Fibroblast of skin of back (primary cell): ENCODE measurements around the gene SLC29A4.
"Not testable (repeated sequence)": the region's sequence is repeated elsewhere in the genome, so short reads cannot be mapped to it uniquely, and the experiment has no call there.

Experiments used
- DNase-seq: peaks from one replicate; pipeline ENCODE4 v3.0.0-alpha.2; 2013

The SLC29A4 gene

DNA sequence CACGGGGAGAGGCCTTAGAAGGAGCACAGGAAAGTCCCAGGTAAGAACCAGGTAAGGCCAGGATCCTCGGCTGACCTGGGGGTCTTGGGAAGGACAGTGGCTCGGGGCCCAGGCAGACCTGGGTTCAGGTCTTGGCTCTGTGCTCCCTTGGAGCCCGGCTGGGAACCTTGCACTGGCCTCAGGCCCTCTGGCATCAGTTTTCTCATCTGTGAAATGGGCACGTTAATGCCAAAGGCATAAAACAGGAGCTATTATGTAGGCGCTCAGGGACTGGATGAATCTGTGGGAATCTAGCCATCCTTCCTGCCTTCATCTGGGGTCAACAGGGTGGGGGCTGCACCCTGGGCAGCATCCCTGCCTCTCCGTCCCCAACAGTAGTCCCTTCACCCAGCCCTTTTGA lies 8.3 kb upstream of the SLC29A4 start:
- no peak for DNase-seq

DNA sequence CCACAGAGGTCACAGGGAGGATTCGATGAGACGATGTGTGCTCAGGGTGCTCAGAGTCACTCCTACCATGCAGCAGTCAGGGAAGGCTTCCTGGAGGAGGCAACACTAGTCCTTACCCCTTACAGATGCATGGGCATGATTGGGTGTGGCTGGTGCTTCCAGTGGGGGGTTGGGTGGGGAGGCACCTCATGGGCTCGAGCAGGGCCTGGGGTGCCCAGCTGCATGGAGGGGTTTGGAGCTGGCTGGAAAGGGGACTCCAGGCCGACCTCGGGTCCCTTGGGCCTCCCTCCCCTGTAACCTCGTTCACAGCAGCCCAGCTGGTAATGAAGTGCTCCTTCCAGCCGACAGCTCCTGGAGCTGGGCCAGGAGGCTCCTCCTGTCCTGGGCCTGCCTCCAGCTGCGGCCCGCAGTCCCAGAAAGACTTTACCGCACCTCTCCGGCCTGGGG lies 7.7 kb upstream of the SLC29A4 start:
- not testable (repeated sequence) for DNase-seq

- DNase-seq, result not testable (repeated sequence)
These were observed 7.2 kb upstream of the SLC29A4 start for GRCh38 chr7:5275510-5275909.

DNA sequence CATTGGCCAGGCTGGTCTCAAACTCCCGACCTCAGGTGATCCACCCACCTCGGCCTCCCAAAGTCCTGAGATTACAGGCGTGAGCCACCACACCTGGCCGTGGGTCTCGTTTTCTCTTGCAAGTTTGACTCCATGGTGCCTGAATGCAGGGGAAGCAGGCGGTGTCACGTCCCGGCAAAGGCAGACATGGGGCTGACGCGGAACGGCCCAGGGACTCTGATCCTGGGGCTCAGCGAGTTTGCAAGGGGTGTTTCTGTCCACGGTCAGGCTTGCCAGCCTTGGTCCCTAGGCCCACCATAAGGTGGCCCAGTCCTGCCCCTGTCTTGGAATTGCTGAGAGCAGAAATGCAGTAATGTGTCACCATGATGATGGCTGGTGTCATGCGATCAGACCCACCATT lies 6.6 kb upstream of the SLC29A4 start:
- not testable (repeated sequence) for DNase-seq

GRCh38 chr7:5276611-5277010 lies 6.1 kb upstream of the SLC29A4 start:
- DNase-seq, result no peak

DNA sequence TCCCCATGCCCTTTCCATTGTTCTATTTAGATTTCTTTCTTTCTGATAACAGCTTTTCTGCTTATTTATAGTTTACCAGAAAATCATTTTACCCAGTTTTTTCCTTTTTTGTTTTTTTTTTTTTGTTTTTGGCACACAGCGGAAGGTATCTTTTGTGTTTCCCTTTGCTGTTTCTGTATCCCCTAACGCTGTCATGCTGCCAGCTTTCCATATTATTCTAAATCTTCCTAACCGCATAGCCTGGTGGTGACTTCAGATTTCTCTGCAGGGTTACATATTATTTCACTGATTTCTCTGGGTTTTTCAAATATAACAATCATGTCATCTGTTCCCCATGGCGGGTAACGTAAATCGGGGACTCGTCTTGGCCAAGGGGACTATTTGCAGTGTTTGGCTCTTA lies 4.0 kb upstream of the SLC29A4 start:
- DNase-seq, result peak; percentile 36

GRCh38 chr7:5279734-5280133 lies 3.0 kb upstream of the SLC29A4 start:
- no peak for DNase-seq

DNA sequence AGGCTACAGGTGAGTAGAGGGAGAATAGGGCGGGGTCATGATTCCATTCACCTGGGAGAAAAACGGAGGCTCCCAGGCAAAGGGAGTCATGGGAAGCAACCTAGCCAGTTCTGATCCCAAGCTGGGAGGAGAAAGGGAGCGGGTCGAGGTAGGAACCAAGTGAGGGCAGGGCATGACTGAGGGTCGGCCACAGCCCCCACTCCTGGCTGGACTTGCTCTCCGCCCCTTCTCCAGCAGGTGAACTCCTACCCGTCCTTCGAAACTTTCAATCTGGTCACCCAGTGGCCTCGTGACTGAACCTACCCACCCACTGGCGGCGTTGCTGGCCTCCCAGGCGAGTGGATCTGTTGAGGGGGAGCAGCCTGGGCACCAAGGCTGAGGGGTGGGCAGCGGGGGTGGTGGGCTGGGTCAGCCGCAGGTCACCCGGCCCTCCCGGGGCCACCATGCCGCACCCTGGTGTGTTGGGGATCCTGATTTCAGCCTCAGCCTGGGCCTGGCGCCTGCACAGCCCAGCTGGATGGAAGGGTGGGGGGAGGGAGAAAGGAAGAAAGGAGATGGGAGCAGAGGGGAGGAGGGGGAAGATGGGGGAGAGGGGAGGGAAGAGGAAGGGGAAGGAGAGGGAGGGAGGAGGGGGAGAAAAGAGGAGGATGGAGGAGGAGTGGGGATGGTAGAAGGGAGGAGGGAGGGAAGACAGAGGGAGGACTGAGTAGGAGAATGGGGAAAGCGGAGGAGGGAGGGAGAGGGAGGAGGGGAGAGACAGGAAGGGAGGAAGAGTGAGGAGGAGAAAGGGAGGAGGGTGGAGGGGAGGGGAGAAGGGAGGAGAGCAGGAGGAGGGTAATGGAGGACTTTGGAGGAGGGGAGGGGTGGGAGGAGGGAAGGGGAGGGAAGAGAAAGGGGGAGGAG lies 894 bp upstream of the SLC29A4 start:
- not testable (repeated sequence) for DNase-seq

DNA sequence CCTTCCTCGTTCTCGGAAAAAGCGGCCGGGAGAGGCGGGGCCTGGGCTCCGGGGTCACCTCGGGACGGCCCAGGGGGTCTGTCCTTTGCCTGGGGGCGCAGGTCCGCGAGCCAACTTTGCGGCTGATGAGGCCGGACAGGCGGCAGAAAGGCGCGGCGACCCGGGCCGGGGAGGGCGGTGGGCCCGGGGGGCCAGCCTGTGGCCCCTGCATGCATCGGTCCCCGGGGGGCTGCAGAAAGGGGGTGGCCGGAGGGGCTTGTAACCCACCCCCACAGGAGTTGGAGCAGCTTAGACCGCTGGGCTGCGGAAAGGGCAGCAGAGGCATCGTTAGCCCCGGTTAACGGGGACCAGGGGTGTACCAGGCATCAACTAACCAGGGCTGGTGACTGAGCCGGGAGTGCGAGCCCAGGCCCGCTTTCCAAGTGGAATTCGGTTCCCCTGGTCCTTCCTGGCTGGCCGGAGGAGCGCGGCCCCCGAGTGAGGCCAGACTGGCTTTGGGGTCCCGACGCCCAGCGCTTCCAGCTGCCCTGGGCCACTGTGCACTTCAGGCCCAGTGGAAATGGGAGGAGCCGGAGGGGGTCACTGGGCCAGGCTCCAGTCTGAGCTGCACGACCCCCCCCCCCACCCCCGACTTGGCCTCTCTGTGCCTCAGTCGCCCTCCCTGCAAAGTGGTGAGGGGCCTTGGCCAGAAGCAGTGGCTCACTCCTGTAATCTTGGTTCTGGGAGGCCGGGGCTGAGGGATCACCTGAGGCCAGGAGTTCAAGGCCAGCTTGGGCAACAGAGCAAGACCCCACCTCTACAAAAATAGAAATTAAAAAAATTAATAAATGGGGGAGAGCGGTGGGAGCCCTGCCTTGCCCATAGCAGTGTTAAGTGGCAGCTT lies 919 bp downstream of the SLC29A4 start:
- no peak for DNase-seq

GRCh38 chr7:5284304-5285281 lies 1.9 kb downstream of the SLC29A4 start:
- DNase-seq, result no peak

DNA sequence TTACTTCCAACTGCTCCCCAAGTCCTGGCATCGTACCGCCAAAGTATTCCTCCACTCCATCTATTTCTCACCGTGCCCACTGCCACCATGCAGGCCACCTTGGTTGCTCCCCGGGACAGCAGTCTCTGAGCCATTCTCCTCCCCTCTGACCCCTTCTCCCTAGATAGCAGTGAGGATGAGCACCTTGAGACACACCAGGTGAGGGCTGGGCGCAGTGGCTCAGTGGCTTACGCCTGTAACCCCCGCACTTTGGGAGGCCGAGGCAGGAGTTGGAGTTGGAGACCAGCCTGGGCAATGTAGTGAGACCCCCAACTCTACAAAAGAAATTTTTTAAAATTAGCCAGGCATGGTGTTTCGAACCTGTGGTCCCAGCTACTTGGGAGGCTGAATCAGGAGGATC lies 4.2 kb downstream of the SLC29A4 start:
- no peak for DNase-seq

- not testable (repeated sequence) for DNase-seq
These were observed 4.6 kb downstream of the SLC29A4 start for GRCh38 chr7:5287373-5287772.

GRCh38 chr7:5287802-5288201 lies 5.1 kb downstream of the SLC29A4 start:
- DNase-seq, result no peak

DNA sequence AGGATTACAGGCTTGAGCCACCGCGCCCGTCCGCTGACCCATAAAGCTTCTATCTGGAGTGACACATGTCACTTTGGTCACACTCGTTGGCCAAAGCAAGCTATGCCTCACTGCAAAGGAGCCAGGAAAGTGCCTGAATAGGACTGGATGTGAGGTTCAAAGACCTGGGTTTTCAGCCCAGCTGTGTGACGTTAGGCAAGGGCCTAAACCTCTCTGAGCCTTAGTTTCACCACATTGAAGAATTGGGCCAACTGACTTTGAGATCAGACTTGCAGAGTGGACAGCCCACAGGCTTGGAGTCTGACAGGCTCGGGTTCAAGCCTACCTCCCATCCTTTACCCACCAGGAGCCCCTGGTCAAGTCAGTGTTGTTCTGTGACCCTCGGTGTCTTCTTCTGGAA lies 5.8 kb downstream of the SLC29A4 start:
- not testable (repeated sequence) for DNase-seq

GRCh38 chr7:5289355-5289754 lies 6.6 kb downstream of the SLC29A4 start:
- DNase-seq, result no peak

DNA sequence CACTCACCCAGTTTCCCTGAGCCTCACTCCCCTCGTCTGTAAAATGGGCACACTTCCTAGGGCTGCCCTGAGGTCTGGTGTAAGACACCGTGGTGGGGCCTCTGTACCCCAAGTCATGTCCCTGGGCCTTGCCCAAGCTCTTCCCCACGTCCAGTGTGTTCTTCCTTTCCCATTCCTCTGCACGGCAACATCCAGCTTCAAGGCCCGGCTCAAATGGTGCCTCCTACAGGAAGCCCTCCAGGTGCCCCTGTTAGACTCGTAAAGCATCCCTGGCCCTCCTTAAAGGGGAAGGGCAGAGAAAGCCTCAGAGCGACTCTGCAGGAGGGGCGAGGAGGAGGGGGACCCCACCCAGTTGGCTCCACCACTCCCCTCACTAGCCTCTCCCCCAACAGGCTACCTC lies 8.6 kb downstream of the SLC29A4 start:
- DNase-seq, result no peak

- DNase-seq, result not testable (repeated sequence)
These were observed 9.1 kb downstream of the SLC29A4 start for GRCh38 chr7:5291711-5292335.

DNA sequence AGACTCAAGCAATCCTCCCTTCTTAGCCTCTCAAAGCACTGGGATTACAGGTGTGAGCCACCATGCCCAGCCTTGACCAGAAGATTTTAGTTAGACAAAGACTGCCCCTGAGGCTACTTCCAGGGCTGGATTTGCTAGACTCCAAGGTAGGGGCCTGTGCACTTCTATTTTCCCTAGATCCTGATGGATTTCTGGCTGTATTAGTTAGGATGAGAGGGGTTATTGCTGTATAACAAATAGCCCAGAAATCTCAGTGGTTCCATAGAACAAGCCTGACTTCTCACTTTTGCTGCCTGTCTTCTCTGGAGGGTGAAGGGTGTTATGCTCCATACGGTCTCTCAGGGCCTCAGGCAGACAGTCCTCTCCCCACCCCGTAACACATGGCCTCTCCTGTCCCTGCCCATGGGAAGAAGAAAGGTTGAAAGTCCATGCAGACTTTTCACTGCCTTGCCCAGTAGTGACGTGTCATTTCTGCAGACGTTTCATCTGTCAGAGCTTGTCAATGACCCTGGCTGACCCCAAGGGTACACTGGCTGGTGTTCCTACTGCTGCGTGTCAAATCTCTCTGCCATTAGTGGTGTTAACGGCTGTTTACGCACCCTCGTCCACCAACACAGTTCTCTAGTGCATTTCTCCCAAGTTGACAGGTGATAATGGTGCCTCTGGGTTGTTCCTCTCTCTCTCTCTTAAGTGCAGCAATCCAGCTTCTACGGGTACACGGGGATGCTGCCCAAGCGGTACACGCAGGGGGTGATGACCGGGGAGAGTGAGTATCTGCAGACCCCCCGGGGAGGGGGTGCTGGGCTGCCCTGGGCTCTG lies 11.6 kb downstream of the SLC29A4 start:
- DNase-seq, result no peak

- DNase-seq, result no peak
These were observed 12.6 kb downstream of the SLC29A4 start for GRCh38 chr7:5295039-5296014.
